Fibroblast of lung (primary cell): ENCODE results near the gene UPP1. TPM values are rescaled to one million over a fixed set of nuclear protein-coding genes. Genes with fewer than 3 reads are reported as not detected.

Experiments
- DNase-seq, 2 donors: peaks; one replicate each; pipeline versions ENCODE4 v3.0.0 to v3.0.0-alpha.2; 2010; ENCODE audit warnings: low read depth in 2 of 2
- H2AFZ ChIP-seq: 2 replicates; pipeline ENCODE4 v1.5.1; 2012; ENCODE audit warnings: low read length, control low read depth, inconsistent platforms
- H3K27ac ChIP-seq: 2 replicates; pipeline ENCODE4 v1.5.1; 2011; ENCODE audit warnings: low read length, control low read depth; ENCODE audit not compliant: insufficient read depth
- H3K27me3 ChIP-seq: 2 replicates; pipeline ENCODE4 v1.5.1; 2011; ENCODE audit warnings: mild to moderate bottlenecking, low read length; ENCODE audit not compliant: control insufficient read depth, insufficient read depth
- H3K36me3 ChIP-seq: 2 replicates; pipeline ENCODE4 v1.5.1; 2011; ENCODE audit warnings: low read length; ENCODE audit not compliant: control insufficient read depth, insufficient read depth
- H3K4me1 ChIP-seq: 2 replicates; pipeline ENCODE4 v1.5.1; 2011; ENCODE audit warnings: low read length; ENCODE audit not compliant: control insufficient read depth, insufficient read depth; ENCODE audit errors: extremely low read depth
- H3K4me2 ChIP-seq: 2 replicates; pipeline ENCODE4 v1.5.1; 2011; ENCODE audit warnings: low read length, control low read depth; ENCODE audit not compliant: insufficient read depth; ENCODE audit errors: extremely low read depth
- H3K4me3 ChIP-seq, 4 experiments: fragments of 200-600 bp in 1 of 4; sonication (generic) in 1 of 4; replicated peaks in 1 of 4; 2 replicates each; pipeline ENCODE4 v1.5.1; 2011 to 2016; ENCODE audit warnings: low read length in 4 of 4, low read depth in 3 of 4, mild to moderate bottlenecking in 3 of 4, control low read depth in 2 of 4, inconsistent platforms in 1 of 4, mixed read lengths in 1 of 4; ENCODE audit not compliant: insufficient read depth in 1 of 4; ENCODE audit errors: control extremely low read depth in 1 of 4
- H3K79me2 ChIP-seq: 2 replicates; pipeline ENCODE4 v1.5.1; 2012; ENCODE audit warnings: mild to moderate bottlenecking, low read length, inconsistent platforms; ENCODE audit not compliant: control insufficient read depth, insufficient read depth
- H3K9ac ChIP-seq: 2 replicates; pipeline ENCODE4 v1.5.1; 2011; ENCODE audit warnings: mild to moderate bottlenecking, low read length, control low read depth; ENCODE audit not compliant: insufficient read depth
- H3K9me3 ChIP-seq: 2 replicates; pipeline ENCODE4 v1.5.1; 2012; ENCODE audit warnings: low read depth, low read length; ENCODE audit not compliant: control insufficient read depth, insufficient read depth
- H4K20me1 ChIP-seq: 2 replicates; pipeline ENCODE4 v1.5.1; 2011; ENCODE audit warnings: low read length; ENCODE audit not compliant: control insufficient read depth, insufficient read depth; ENCODE audit errors: extremely low read depth
- CTCF ChIP-seq, 2 donors: IDR thresholded peaks in 1 of 2; conservative IDR thresholded peaks in 1 of 2; 1 replicate in 1 of 2; 2 replicates in 1 of 2; pipeline ENCODE4 v1.5.1; 2011 to 2012; ENCODE audit warnings: low read length in 2 of 2, control low read depth in 1 of 2, inconsistent platforms in 1 of 2, low read depth in 1 of 2, mild to moderate bottlenecking in 1 of 2
- EZH2 ChIP-seq: IDR thresholded peaks from 2 replicates; pipeline ENCODE4 v1.5.1; 2012; ENCODE audit warnings: low read length, control low read depth, mild to moderate bottlenecking; ENCODE audit errors: missing control alignments
- polyA plus RNA-seq, 2 donors: library from polyadenylated mRNA; depleted of rRNA in 1 of 2; stranded (reverse) in 1 of 2; unstranded in 1 of 2; fragments of >200 nt; gene quantifications; 2 replicates each; pipeline ENCODE4 v1.2.1, GENCODE V29; 2011 to 2012; ENCODE audit warnings: missing spikeins in 1 of 2
- total RNA-seq: library from RNA; depleted of rRNA; stranded (reverse); fragments of >200 nt; gene quantifications from 2 replicates; pipeline ENCODE4 v1.2.1, GENCODE V29; 2014

Gene UPP1
- total and polyA plus RNA-seq, 2 donors (not counting 1 experiment from before 2014, with no cell fraction given): 9.4 to 11.7 TPM

GRCh38 chr7:48096273-48096672 lies 7.2 kb downstream of the UPP1 start:
- Histone ChIP-seq H4K20me1 (no peaks in the 10 kb centered on the region), H3K36me3 (peaks cover 4% of the 10 kb centered on the region), H3K27me3 (no peaks in the 10 kb centered on the region), H3K9me3 (no peaks in the 10 kb centered on the region), H2AFZ (no peak overlapping the region), H3K4me3 (no peak overlapping the region), H3K9ac (no peak overlapping the region), H3K4me2 (no peak overlapping the region), H3K79me2 (no peaks in the 10 kb centered on the region), H3K4me1 (peaks cover 9% of the 10 kb centered on the region), H3K27ac (no peak overlapping the region)
- DNase-seq: no peak
- TF ChIP-seq CTCF (conservative IDR thresholded peaks at IDR 0.05 in 1 of 2, IDR thresholded peaks at IDR 0.05 in 1 of 2; ENCODE audit: low read depth in 1 of 2, low read length in 2 of 2) (no peak), EZH2 (no peak)

- Histone ChIP-seq H2AFZ (no peak overlapping the region), H3K9me3 (no peaks in the 10 kb centered on the region), H3K4me1 (peaks cover 9% of the 10 kb centered on the region), H3K9ac (no peak overlapping the region), H3K4me2 (no peak overlapping the region), H3K27ac (no peak overlapping the region), H3K27me3 (no peaks in the 10 kb centered on the region), H3K79me2 (no peaks in the 10 kb centered on the region), H3K4me3 (no peak overlapping the region), H4K20me1 (no peaks in the 10 kb centered on the region), H3K36me3 (peaks cover 10% of the 10 kb centered on the region)
- TF ChIP-seq CTCF (conservative IDR thresholded peaks at IDR 0.05 in 1 of 2, IDR thresholded peaks at IDR 0.05 in 1 of 2; ENCODE audit: low read depth in 1 of 2, low read length in 2 of 2): no peak
- no peak for TF ChIP-seq EZH2
- DNase-seq: no peak
These were observed 8.6 kb downstream of the UPP1 start for GRCh38 chr7:48097521-48098231.

- no peak overlapping the region for H3K27ac ChIP-seq
- TF ChIP-seq EZH2 (no peak), CTCF (conservative IDR thresholded peaks at IDR 0.05 in 1 of 2, IDR thresholded peaks at IDR 0.05 in 1 of 2; ENCODE audit: low read depth in 1 of 2, low read length in 2 of 2) (no peak)
- no peaks in the 10 kb centered on the region for H3K9me3 ChIP-seq
- no peak for DNase-seq
- H3K27me3 ChIP-seq: no peaks in the 10 kb centered on the region
- no peak overlapping the region for H3K4me2 ChIP-seq
- peaks cover 9% of the 10 kb centered on the region for H3K4me1 ChIP-seq
- no peak overlapping the region for H2AFZ ChIP-seq
- H3K79me2 ChIP-seq: no peaks in the 10 kb centered on the region
- H3K4me3 ChIP-seq: no peak overlapping the region
- H3K9ac ChIP-seq: no peak overlapping the region
- no peaks in the 10 kb centered on the region for H4K20me1 ChIP-seq
- peaks cover 14% of the 10 kb centered on the region for H3K36me3 ChIP-seq
These were observed 9.8 kb downstream of the UPP1 start for GRCh38 chr7:48098846-48099245.
